ENCODE measurements around the gene RALGPS1. TPM values are rescaled to one million over a fixed set of nuclear protein-coding genes. Genes with fewer than 3 reads are reported as not detected.

The RALGPS1 gene
- total and polyA plus RNA-seq, 2 of the 8 experiments (the other 6 are each of a cell fraction or from before 2014, with no cell fraction given): 20.0 to 23.5 TPM

DNA sequence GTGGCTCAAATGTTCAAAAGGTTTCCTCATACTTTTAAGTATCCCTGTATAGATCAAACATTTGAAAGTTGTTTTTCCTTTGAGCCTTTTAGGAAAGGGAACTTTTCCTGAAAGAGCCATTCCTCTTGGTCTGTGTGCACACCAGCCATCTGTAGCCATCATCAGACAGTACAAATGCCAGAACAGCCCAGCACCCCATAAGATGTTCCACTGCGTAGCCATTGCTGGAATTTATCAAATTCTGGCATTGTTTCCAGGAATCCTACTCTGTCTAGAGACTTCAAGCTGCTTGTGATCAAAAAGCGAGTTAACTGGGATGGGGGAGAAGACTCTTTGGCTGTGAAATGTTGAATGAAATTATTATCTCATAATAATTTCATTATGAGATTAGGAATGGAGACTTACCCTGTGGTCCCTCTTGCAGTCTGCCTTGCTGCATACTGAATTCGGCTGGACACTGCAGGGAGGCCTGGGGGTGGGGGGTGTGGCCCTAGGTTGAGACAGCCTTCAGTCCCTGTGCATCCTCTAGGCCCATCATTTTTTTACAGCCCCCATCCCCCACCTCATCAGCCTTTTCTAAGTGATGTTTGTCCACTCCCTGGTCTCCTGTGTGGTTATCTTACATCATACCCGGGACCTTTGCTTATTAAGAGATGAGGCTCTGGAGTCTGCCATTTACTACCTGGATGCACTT is 99.8 kb downstream of the RALGPS1 start:
- Histone ChIP-seq H2BK5ac (ENCODE audit: low read depth, low read length) (no peak overlapping the region), H2BK15ac (ENCODE audit: low read length) (no peak overlapping the region), H3K79me1 (ENCODE audit: low read depth, low read length) (no peaks in the 10 kb centered on the region), H3K4me3 (ENCODE audit: extremely low read depth in 1 of 4, insufficient read depth in 2 of 4, low read depth in 3 of 4, low read length in 4 of 4) (no peak overlapping the region), H3K79me2 (ENCODE audit: control insufficient read depth in 1 of 2, insufficient read depth in 2 of 2, low read length in 2 of 2) (no peaks in the 10 kb centered on the region), H3K4ac (replicated peaks; ENCODE audit: insufficient read length, low read depth, low read length) (no peak overlapping the region), H3K4me2 (ENCODE audit: insufficient read depth in 1 of 2, low read depth in 2 of 2, low read length in 2 of 2) (no peak overlapping the region), H4K8ac (ENCODE audit: extremely low read depth, insufficient read depth, low read length) (no peak overlapping the region), H2BK12ac (ENCODE audit: low read depth, low read length) (no peak overlapping the region), H2BK20ac (ENCODE audit: low read length) (no peak overlapping the region), H3K4me1 (replicated peaks in 1 of 4; ENCODE audit: control insufficient read depth in 3 of 4, insufficient read depth in 4 of 4, low read length in 3 of 4) (peaks cover 0 to 5% (median 1%) of the 10 kb centered on the region in 4 experiments; a peak in 2 of 7 replicates), H3K23me2 (ENCODE audit: low read depth, low read length) (no peaks in the 10 kb centered on the region), H3K23ac (ENCODE audit: insufficient read length) (no peak overlapping the region), H2BK120ac (replicated peaks; ENCODE audit: low read depth, low read length) (no peak overlapping the region), H3K18ac (ENCODE audit: extremely low read depth, low read length) (no peak overlapping the region), H2AK5ac (ENCODE audit: low read depth, low read length) (no peak overlapping the region), H3K9ac (replicated peaks in 1 of 4; ENCODE audit: extremely low read depth in 1 of 4, low read depth in 3 of 4, low read length in 3 of 4) (no peak overlapping the region), H3K36me3 (ENCODE audit: control insufficient read depth in 2 of 4, insufficient read depth in 4 of 4, low read length in 3 of 4) (no peaks in the 10 kb centered on the region), H4K5ac (ENCODE audit: insufficient read length, low read depth, low read length) (no peak overlapping the region), H3K27me3 (replicated peaks in 1 of 4; ENCODE audit: control insufficient read depth in 3 of 4, extremely low read depth in 1 of 4, insufficient read depth in 3 of 4, low read length in 3 of 4) (no peaks in the 10 kb centered on the region), H4K91ac (replicated peaks; ENCODE audit: insufficient read length, low read length) (no peak overlapping the region), H3K14ac (ENCODE audit: insufficient read length) (no peak overlapping the region), H3K9me3 (ENCODE audit: insufficient read depth in 2 of 2, low read depth in 1 of 2, low read length in 1 of 2) (no peaks in the 10 kb centered on the region), H3K56ac (replicated peaks; ENCODE audit: insufficient read length, low read depth, low read length) (no peak overlapping the region), H2AFZ (ENCODE audit: low read length) (no peak overlapping the region), H3K27ac (ENCODE audit: low read depth, low read length) (no peak overlapping the region), H4K20me1 (replicated peaks in 1 of 2; ENCODE audit: control insufficient read depth in 1 of 2, insufficient read depth in 2 of 2, low read length in 2 of 2) (peaks cover 0 to 2% of the 10 kb centered on the region in 2 experiments)
- FAIRE-seq (no peak), DNase-seq (ENCODE audit: low read depth in 1 of 2, low spot score in 2 of 2) (no peak)
- CTCF ChIA-PET (ENCODE audit: partially characterized antibody): interaction anchor here (0.6 to 0.7 kb wide), 2 partner anchors 14 to 19 kb away, joined by 3 read pairs; no protein-coding TSS in a partner anchor
- POLR2A ChIA-PET (ENCODE audit: partially characterized antibody): no interaction called here
- WGBS, 2 experiments (ENCODE audit: extremely low coverage in 1 of 2, insufficient coverage in 1 of 2, insufficient read length in 1 of 2, insufficient replicate concordance in 2 of 2, low coverage in 1 of 2, low lambda C conversion rate in 2 of 2, missing lambda C conversion rate in 1 of 2): 82% methylated on average over 4 of the region's 4 CpGs; no CpG with 5 or more reads in 1 of the 2 experiments
- TF ChIP-seq CEBPB (IDR thresholded peaks at IDR 0.05; ENCODE audit: low read depth, low read length): no peak
- TF ChIP-seq ZNF274 (IDR thresholded peaks at IDR 0.05; ENCODE audit: borderline replicate concordance, extremely low read depth, low read length): no peak
- no peak for TF ChIP-seq SP1 (IDR thresholded peaks at IDR 0.05; ENCODE audit: low read depth, low read length)
- TF ChIP-seq POU5F1 (IDR thresholded peaks at IDR 0.05; ENCODE audit: low read depth, low read length): no peak
- no peak for TF ChIP-seq EZH2 (IDR thresholded peaks at IDR 0.05; ENCODE audit: low read depth, low read length, severe bottlenecking)
- TF ChIP-seq HDAC2 (IDR thresholded peaks at IDR 0.05; ENCODE audit: borderline replicate concordance in 1 of 2, low read depth in 2 of 2, low read length in 2 of 2): no peak
- no peak for TF ChIP-seq KDM5A (IDR thresholded peaks at IDR 0.05; ENCODE audit: low read length)
- no peak for TF ChIP-seq RXRA (IDR thresholded peaks at IDR 0.05; ENCODE audit: insufficient read depth, low read depth, low read length)

Data from H1 (cell line).